ENCODE results near the gene CMTR1.
A peak's percentile ranks its signal among the peaks of the same experiment; 100 is the strongest.

CMTR1 gene

DNA sequence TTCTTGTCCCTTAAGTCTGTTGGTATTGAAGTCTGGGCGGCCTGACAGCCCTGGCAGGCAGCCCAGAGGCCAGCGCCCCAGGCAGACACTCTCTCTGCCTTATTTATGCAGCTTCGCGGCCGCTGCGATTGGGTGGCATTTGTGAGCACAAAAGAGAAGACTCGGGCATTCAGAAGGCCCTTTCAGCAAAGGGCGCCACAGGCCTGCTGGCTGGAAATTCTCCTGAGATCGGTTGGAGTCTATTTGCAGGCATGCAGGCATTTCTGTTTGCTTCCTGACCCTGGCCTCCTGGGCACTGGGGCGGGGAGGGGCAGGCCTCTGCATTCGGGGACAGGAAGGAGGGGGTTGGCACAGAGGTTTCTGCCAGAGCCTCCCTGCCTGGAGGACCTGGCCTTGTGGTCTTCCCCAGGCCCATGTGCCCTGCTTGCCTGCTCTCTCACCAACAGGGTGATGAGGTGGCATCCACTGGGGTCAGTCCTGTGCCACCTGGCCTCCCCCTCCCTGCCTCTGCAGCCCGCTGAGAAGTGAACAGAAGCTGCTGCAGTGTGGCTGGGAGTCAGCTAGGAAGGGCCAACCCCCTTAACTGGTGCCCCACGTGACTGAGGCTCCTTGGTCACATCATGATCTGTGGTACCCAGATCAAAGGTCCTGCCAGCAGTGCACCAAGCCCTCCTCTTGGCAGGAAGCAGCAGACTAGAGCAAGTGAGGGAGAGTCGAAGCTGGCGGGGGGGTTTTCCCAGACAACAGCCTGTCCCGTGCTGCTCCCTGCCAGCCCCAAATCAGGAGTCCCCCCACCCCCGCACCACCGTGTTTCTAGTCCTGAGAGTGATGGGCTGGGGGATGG, 83.3 kb downstream of the CMTR1 start:
- peak; percentile 69 for DNase-seq

DNA sequence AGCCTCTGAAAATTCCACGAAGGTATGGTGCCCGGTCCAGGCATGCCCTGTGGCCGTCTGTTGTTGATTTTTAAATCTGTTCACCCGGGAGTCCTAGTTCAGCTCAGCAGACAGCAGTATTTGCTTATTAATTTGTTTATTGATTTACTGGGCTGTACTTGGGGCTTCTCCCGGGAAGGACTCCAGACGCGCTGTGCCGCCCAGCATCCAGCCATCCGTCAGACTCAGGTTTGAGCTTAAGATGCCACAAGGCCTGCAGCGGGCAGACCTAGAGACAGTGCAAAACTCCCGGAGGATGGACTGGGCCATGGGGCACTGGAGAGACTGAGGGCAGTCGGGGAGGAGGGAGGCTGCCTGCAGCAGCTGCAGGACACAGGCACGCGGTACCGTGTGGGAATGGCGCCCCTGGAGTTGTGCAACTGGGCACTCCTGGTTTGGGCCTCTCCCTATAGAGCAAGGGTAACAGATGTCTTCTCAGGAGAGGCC, 83.9 kb downstream of the CMTR1 start:
- no peak for DNase-seq

DNA sequence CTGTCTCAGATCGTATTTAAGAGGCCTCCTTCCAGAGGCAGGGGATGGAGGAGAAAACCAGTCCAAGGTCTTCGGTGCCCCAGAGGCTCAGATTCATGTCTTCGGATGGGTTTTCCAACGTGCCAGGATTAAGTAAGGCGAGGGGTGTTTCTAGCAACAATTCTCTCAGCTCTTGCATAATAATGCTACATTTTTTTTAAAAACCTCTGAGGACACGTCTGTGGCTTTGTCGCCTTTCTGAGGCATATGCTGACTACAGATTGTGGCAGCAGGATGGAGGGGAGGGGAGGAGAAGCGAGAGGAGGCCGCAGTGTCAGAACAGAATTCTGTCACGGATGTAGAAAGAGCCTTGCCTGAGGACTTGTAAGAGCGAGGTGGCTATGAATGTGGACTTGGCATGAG, 84.4 kb downstream of the CMTR1 start:
- no peak for DNase-seq

DNA sequence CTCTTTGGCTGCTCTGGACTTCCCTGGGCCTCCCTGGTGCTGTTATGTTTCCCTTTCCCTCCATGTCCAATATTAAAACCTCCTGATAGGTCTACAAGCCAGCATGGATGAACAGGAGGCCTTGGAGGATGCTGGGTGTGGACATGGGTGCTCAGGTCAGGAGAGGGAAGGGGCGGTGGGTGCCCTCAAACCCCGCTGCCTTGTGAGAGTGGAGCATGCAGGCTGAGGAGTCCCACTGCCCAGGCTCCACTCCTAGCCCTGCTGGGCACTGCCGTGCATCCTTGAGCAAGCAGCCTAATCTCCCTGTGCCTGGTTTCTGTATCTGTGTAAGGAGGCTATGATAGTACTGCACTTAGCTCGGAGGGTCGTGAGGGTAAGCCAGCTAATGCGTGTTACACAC, 85.1 kb downstream of the CMTR1 start:
- no peak for DNase-seq

DNA sequence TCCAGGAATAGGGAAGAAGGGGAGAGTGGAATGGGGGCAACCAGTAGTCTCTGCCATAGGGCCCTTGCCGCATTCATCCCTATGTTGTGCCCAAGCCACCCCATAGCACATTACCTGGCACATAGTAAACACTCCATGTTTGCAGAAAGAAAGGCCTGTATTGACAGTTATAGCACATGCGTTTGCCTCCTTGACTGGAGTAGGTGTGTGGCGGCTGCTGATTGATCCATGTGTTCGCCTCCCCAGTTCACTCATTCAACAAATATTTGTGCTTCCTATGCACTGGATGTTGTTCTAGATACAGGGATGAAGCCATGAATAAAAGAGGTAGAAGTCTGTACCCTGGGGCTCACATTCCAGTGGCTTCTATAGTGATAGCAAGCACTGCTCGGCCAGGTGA, 86.4 kb downstream of the CMTR1 start:
- no peak for DNase-seq

DNA sequence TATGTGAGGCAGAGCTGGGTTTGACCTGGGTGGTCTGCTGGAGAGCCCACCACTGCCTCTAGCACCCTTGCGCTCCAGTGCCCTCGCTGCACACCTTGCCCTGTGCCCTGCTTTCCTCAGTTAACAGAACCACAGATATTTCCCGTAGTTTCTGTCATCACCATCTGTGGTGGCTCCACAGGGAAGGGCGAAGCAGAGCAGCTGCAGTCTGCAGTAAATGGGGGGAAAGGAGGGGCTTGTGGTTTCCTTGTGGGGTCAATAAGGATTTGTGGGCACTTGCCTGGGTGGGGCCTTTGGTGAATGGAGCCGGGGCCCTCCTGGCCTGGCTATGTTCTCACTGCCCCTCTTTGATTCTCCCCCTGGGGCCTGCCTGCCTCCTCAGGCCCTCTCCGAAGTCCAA, 87.9 kb downstream of the CMTR1 start:
- no peak for DNase-seq

DNA sequence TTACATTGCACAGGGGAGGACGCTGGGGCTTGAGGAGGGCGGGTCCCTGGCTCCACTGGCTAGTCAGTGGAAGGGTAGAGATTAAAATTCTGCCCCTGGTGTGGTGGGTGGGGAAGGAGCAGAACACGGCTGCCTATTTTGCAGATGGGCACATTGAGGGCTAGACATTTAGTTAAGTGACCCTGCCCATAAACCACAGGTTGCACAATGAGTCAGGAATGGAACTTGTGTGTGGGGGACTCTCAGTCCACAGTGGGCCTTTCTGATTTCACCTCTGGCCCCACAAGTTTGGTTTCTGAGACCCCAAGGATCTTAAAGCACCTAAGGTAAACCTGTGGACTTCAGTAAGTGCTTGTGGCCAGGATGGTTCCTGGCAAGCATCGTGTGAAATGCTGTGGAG, 88.7 kb downstream of the CMTR1 start:
- DNase-seq: no peak

DNA sequence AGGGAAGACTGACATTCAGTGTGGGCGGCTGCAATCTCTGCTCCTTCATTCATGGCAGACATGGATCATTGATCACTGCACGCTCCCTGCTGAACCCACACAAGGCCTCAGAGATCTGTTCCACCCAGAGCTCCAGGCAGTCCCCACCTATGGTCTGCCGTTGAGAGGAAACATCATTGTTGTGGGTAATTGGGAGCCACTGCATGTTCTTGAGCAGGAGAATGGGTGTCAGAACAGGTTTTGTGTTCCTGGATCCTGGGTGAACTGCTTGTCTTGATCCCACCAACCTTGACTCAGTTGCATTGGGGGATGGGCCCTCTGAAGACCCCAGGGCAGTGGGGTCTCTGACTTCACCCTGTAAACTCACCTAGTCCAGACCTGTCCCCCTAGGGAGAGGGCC, 89.8 kb downstream of the CMTR1 start:
- no peak for DNase-seq

DNA sequence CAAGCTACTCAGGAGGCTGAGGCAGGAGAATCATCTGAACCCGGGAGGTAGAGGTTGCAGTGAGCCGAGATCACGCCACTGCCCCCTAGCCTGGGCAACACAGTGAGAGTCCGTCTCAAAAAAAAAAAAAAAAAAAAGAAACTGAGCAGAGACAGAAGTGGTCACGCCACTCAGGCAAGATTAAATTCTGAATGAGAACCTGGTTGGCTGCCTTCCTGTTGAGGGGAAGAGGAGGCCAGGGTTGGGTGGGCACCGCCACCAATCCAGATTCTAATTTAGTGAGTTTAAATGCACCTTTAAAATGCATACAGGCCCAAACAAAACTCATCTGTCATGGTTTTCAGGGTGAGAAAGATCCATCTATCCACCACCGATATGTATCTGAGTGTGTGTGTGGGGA, 90.4 kb downstream of the CMTR1 start:
- no peak for DNase-seq

DNA sequence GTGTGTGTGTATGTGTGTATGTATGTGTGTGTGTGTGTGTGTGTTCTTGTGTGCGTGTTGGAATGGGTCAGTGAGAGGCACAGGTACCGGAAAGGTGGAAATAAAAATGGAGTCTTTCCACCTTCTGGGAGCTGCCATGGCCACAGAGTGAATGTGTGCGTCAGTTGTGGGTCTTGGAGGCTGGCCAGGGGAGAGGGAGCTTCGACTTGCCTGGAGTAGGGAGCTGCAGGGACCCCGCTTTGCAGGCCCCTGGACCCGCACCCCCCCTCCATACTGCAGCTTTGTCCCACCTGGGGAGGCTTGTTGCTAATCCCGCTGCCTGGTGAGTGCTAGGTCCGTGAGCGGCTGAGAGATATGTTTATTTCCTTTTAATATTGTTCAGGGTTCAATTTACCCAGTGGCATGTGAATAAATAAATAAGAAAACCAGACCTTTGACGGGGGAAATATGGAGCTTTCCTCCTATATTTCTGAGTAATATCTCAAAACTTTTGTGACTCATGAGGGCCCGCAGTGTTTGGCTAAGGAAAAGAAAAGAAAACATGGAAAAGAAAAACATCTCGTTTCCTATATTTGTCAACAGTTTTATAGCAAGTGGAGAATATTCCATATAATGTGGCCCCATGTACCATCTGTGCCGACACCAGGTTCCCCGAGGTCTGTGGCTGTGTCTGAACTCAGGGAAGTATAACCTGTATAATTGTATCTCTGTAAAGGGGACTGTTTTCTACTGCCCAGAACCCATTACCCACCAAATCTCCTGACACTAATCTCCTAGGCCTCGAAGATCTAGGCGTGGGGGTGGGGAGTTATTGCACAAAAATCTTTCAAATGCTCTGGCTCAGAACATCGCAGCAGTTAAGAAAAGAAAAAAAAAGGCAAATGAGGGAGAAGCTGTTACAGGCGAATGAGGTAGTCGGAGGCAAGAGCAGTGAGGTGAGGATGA, 91.3 kb downstream of the CMTR1 start:
- no peak for DNase-seq

DNA sequence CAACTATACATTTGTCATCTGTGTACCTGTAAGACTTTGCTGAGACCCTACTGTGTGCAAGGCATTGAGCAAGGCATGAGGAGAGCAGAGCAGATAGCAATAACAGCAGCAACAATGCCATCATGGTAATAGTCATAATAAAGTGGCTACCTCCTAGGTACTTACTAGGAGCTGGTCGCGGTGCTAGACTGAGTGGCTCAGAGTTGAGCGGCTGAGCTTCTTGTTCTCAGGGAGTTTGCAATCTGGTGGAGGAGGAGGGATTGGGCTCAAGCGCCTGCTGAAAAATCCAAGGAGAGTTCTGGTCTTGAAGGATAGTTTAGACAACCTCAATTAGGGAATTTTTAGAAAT, 91.9 kb downstream of the CMTR1 start:
- no peak for DNase-seq

DNA sequence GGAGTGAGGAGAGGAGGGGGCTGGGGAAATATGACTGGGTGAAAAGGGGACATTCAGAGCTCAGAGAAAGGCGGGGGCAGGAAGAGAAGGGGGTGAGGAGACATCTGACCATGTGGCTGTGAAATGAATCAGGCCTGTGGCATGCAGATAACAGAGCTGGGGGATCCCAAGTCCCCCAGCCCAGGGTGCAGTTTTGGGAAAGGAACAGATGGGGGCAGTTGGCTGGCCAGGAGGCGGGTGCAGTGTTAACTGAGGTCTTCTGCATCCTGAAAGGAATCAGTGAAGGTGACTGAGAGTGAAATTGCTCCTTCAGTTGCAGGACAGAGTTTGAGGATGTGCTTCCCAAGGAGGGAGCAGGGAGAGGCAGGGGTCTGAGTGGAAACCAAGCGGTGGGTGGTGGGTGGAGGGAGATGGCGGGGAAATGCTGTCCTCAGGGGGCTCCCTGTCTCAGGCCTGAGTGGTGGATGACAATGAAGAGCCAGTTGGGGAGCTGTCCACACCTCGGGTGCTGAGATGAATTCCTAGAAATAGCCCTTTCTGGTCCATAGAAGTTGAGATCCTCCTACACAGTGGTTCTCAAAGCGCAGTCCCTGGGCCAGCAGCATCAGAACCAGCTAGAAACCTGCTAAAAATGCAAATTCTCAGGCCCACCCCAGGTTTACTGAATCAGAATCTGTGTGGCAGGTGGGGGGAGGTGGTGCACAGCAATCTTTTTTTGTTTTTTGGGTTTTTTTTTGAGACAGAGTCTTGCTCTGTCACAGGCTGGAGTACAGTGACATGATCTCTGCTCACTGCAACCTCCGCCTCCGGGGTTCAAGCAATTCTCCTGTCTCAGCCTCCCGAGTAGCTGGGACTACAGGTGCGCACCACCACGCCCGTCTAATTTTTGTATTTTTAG, 92.7 kb downstream of the CMTR1 start:
- DNase-seq: no peak

DNA sequence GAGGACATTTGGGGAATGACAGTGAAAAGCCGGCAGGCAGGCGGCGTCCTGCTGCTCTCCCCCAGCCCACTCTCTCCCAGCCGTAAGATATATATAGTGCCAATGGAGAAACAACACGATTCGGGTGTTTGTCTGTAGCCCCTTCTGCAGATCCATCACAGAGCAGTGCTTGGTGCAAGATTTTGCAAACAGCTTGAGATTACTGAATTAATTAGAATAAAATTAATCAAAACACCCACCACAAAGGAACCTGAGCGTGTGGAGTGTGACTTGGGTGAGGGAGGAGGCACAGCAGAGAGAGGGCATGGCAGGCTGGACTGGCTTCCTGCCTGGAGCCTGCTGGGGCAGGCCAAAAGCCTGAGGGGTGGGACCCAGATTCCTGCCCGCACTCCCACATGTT, 95.5 kb downstream of the CMTR1 start:
- DNase-seq: no peak

DNA sequence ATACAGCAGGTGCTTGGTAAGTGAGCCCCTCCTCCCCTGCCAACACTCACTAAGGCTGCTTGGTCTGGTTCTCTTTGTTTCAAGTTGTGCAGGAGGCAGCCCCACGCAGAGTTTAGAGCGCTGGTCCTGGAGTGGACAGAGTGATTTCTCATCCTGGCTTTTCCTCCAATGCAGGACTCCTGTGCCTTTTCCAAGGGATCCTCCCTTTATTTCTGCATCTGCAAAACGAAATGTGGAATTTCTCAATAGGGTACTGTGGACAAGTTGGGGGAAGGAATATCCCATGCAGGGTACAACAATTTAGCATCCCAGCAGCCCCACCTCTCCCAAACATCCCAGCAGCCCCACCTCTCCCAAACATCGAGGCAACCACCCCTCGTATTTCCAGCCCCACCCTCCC, 97.3 kb downstream of the CMTR1 start:
- DNase-seq: no peak

DNA sequence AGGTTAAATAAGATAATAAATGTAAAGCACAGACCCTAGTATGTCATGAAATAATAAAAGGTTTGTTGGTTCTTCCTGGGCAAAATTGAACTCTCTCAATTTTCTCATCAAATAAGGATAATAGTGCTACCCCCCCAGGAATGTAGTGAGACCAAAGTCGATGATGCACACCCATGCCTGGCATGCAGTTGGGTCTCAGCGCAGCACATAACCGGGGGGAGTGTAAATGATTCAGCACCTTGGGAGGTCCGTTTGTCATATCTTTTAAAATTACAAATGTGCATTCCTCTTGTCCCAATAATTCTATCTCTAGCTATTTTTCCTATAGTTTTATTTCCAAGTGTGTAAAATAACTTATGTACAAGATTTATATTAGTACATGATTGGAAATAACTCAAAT, 98.0 kb downstream of the CMTR1 start:
- no peak for DNase-seq
